ENCODE results near the gene DDIT3. TPM values are rescaled to one million over a fixed set of nuclear protein-coding genes. Genes with fewer than 3 reads are reported as not detected.

DDIT3 gene
- total RNA-seq, 2 experiments from 2014 or later, result 9.6 to 9.8 TPM

GRCh38 chr12:57528831-57529555 lies 8.7 kb upstream of the DDIT3 start:
- CTCF ChIA-PET, result no interaction called here
- POLR2A ChIA-PET, result no interaction called here

- POLR2A ChIA-PET, result no interaction called here
- CTCF ChIA-PET, result no interaction called here
Measured at GRCh38 chr12:57528176-57528575, 7.9 kb upstream of the DDIT3 start.

GRCh38 chr12:57527184-57527583 lies 6.9 kb upstream of the DDIT3 start:
- ChIA-PET POLR2A (interaction anchor here (0.6 kb wide), 1 partner anchor 18 kb away, joined by 4 read pairs; no protein-coding TSS in a partner anchor), CTCF (no interaction called here)

GRCh38 chr12:57526477-57527126 lies 6.3 kb upstream of the DDIT3 start:
- ChIA-PET CTCF (no interaction called here), POLR2A (interaction anchor here (0.6 kb wide), 1 partner anchor 18 kb away, joined by 4 read pairs; no protein-coding TSS in a partner anchor)

GRCh38 chr12:57525615-57526383 lies 5.5 kb upstream of the DDIT3 start:
- ChIA-PET CTCF (no interaction called here), POLR2A (no interaction called here)

GRCh38 chr12:57524814-57525614 lies 4.7 kb upstream of the DDIT3 start:
- POLR2A ChIA-PET, result interaction anchor here (0.8 to 1.0 kb wide), 2 partner anchors 22 to 67 kb away, joined by 3 read pairs; partner anchors contain the start of gene DCTN2

GRCh38 chr12:57523706-57524614 lies 3.6 kb upstream of the DDIT3 start:
- POLR2A ChIA-PET, result interaction anchor here (0.5 to 1.0 kb wide), 5 partner anchors 23 to 217 kb away, joined by 3 to 4 read pairs (median 3); partner anchors contain the start of gene DCTN2
- CTCF ChIA-PET, result interaction anchor here (0.5 to 1.2 kb wide), 3 partner anchors 21 to 134 kb away, joined by 3 read pairs; no protein-coding TSS in a partner anchor

More at GRCh38 chr12:57524814-57525614, 4.7 kb upstream of the DDIT3 start:
- CTCF ChIA-PET, result interaction anchor here (0.9 to 1.2 kb wide), 2 partner anchors 58 to 133 kb away, joined by 3 read pairs; no protein-coding TSS in a partner anchor

- POLR2A ChIA-PET, result interaction anchor here (1.0 kb wide), 1 partner anchor 32 kb away, joined by 3 read pairs; no protein-coding TSS in a partner anchor
- CTCF ChIA-PET, result no interaction called here
Measured at GRCh38 chr12:57522887-57523705, 2.8 kb upstream of the DDIT3 start.

GRCh38 chr12:57522011-57522886 lies 1.9 kb upstream of the DDIT3 start, which contains the start of gene MBD6:
Gene MBD6 (plus strand): TSS chr12:57522824. CDS start chr12:57524304, 1,480 bp downstream.
- CTCF ChIA-PET, result no interaction called here
- POLR2A ChIA-PET, result interaction anchor here (1.0 kb wide), 1 partner anchor 31 kb away, joined by 3 read pairs; no protein-coding TSS in a partner anchor

GRCh38 chr12:57521525-57522010 lies 1.3 kb upstream of the DDIT3 start:
- CTCF ChIA-PET, result no interaction called here
- POLR2A ChIA-PET, result no interaction called here

- CTCF ChIA-PET, result interaction anchor here (0.6 to 2.1 kb wide), 4 partner anchors 23 to 212 kb away, joined by 3 to 7 read pairs (median 4); partner anchors contain the start of gene MARS1
- POLR2A ChIA-PET, result interaction anchor here (0.6 to 2.6 kb wide), 9 partner anchors 8 to 293 kb away, joined by 3 to 10 read pairs (median 5); partner anchors contain the start of genes ARHGAP9 and DCTN2
Measured at GRCh38 chr12:57519796-57520052, 590 bp downstream of the DDIT3 start.

- POLR2A ChIA-PET, result interaction anchor here (0.6 to 2.6 kb wide), 9 partner anchors 8 to 89 kb away, joined by 3 to 10 read pairs (median 5); partner anchors contain the start of genes ARHGAP9 and DCTN2
- CTCF ChIA-PET, result interaction anchor here (0.6 to 2.1 kb wide), 4 partner anchors 22 to 212 kb away, joined by 3 to 7 read pairs (median 4); partner anchors contain the start of gene MARS1
Measured at GRCh38 chr12:57518920-57519795, 1.2 kb downstream of the DDIT3 start.

GRCh38 chr12:57518176-57518919 lies 2.0 kb downstream of the DDIT3 start:
- POLR2A ChIA-PET, result interaction anchor here (0.6 to 2.6 kb wide), 5 partner anchors 22 to 176 kb away, joined by 3 to 10 read pairs (median 4); partner anchors contain the start of genes ARHGAP9 and OS9
- CTCF ChIA-PET, result interaction anchor here (1.1 to 2.1 kb wide), 3 partner anchors 21 to 304 kb away, joined by 3 to 7 read pairs (median 4); no protein-coding TSS in a partner anchor

GRCh38 chr12:57517718-57518117 lies 2.6 kb downstream of the DDIT3 start:
- ChIA-PET POLR2A (interaction anchor here (0.6 to 1.6 kb wide), 3 partner anchors 21 to 176 kb away, joined by 4 to 5 read pairs (median 4); partner anchors contain the start of genes DCTN2 and OS9), CTCF (interaction anchor here (0.6 to 1.5 kb wide), 3 partner anchors 14 to 304 kb away, joined by 3 to 4 read pairs (median 3); no protein-coding TSS in a partner anchor)
